ENCODE measurements around the gene ALDH9A1. TPM values are rescaled to one million over a fixed set of nuclear protein-coding genes. Genes with fewer than 3 reads are reported as not detected.
"Not testable (repeated sequence)": the region's sequence is repeated elsewhere in the genome, so short reads cannot be mapped to it uniquely, and the experiment has no call there.

Gene ALDH9A1
- total RNA-seq, result 56.7 and 57.3 TPM in 2 replicates

GRCh38 chr1:165697881-165698760 is at the start of gene ALDH9A1:
ALDH9A1 (minus strand) TSS chr1:165698562; CDS start chr1:165698558, 4 bp downstream.
- intact Hi-C loops (cut with micrococcal nuclease), result loop anchor here (1.0 to 5.0 kb wide), 8 partner anchors 57 to 1523 kb away; partner anchors contain the start of genes POU2F1 and TMCO1

- intact Hi-C loops (cut with micrococcal nuclease), result no loop called here
Measured at GRCh38 chr1:165747632-165748447, 49.5 kb upstream of the ALDH9A1 start.

- intact Hi-C loops (cut with micrococcal nuclease), result not testable (repeated sequence)
Measured at GRCh38 chr1:165744913-165745312, 46.6 kb upstream of the ALDH9A1 start.

GRCh38 chr1:165742194-165742593 is 43.8 kb upstream of the ALDH9A1 start:
- intact Hi-C loops (cut with micrococcal nuclease), result no loop called here

- intact Hi-C loops (cut with micrococcal nuclease), result no loop called here
Measured at GRCh38 chr1:165738794-165739193, 40.4 kb upstream of the ALDH9A1 start.

GRCh38 chr1:165737196-165737595 is 38.8 kb upstream of the ALDH9A1 start:
- intact Hi-C loops (cut with micrococcal nuclease), result no loop called here

GRCh38 chr1:165734906-165735305 is 36.5 kb upstream of the ALDH9A1 start:
- intact Hi-C loops (cut with micrococcal nuclease), result no loop called here

- intact Hi-C loops (cut with micrococcal nuclease), result no loop called here
Measured at GRCh38 chr1:165726841-165727240, 28.5 kb upstream of the ALDH9A1 start.

- intact Hi-C loops (cut with micrococcal nuclease), result no loop called here
Measured at GRCh38 chr1:165726169-165726568, 27.8 kb upstream of the ALDH9A1 start.

GRCh38 chr1:165717918-165718515 is 19.7 kb upstream of the ALDH9A1 start:
- intact Hi-C loops (cut with micrococcal nuclease), result loop anchor here (1.0 to 5.0 kb wide), 3 partner anchors 117 to 759 kb away; no protein-coding TSS in a partner anchor

GRCh38 chr1:165716265-165717051 is 18.1 kb upstream of the ALDH9A1 start:
- intact Hi-C loops (cut with micrococcal nuclease), result loop anchor here (5.0 kb wide), 1 partner anchor 761 kb away; no protein-coding TSS in a partner anchor

GRCh38 chr1:165712764-165713163 is 14.4 kb upstream of the ALDH9A1 start:
- intact Hi-C loops (cut with micrococcal nuclease), result no loop called here

GRCh38 chr1:165707984-165708706 is 9.8 kb upstream of the ALDH9A1 start:
- intact Hi-C loops (cut with micrococcal nuclease), result no loop called here

GRCh38 chr1:165703648-165704047 is 5.3 kb upstream of the ALDH9A1 start:
- intact Hi-C loops (cut with micrococcal nuclease), result no loop called here

- intact Hi-C loops (cut with micrococcal nuclease), result not testable (repeated sequence)
Measured at GRCh38 chr1:165701922-165702321, 3.6 kb upstream of the ALDH9A1 start.

- intact Hi-C loops (cut with micrococcal nuclease), result loop anchor here (2.0 to 5.0 kb wide), 4 partner anchors 59 to 1521 kb away; partner anchors contain the start of gene POU2F1
Measured at GRCh38 chr1:165699577-165699976, 1.2 kb upstream of the ALDH9A1 start.

- intact Hi-C loops (cut with micrococcal nuclease), result loop anchor here (1.0 to 5.0 kb wide), 8 partner anchors 58 to 1522 kb away; partner anchors contain the start of genes POU2F1 and TMCO1
Measured at GRCh38 chr1:165698761-165699052, 345 bp upstream of the ALDH9A1 start.

GRCh38 chr1:165697491-165697880 is 876 bp downstream of the ALDH9A1 start:
- intact Hi-C loops (cut with micrococcal nuclease), result loop anchor here (5.0 kb wide), 1 partner anchor 305 kb away; no protein-coding TSS in a partner anchor

- intact Hi-C loops (cut with micrococcal nuclease), result loop anchor here (5.0 kb wide), 1 partner anchor 304 kb away; no protein-coding TSS in a partner anchor
Measured at GRCh38 chr1:165696625-165697100, 1.7 kb downstream of the ALDH9A1 start.

- intact Hi-C loops (cut with micrococcal nuclease), result loop anchor here (5.0 kb wide), 1 partner anchor 303 kb away; no protein-coding TSS in a partner anchor
Measured at GRCh38 chr1:165695031-165695430, 3.3 kb downstream of the ALDH9A1 start.

Data from T-helper 2 cell treated with Interferon-gamma antibody and Interleukin-4, amounts not matched to agents 100 ng/mL and 5 ng/mL, for 36 hours (primary cell).